ENCODE results near the gene ECT2. TPM values are rescaled to one million over a fixed set of nuclear protein-coding genes. Genes with fewer than 3 reads are reported as not detected.
"Not testable (repeated sequence)": the region's sequence is repeated elsewhere in the genome, so short reads cannot be mapped to it uniquely, and the experiment has no call there.

Gene ECT2
- total RNA-seq, 1 experiment from 2014 or later: 69.9 TPM

- DNase-seq (ENCODE audit: low read depth): no peak
- in situ Hi-C loops (cut with HindIII; ENCODE audit: low pct_unique_long_range_greater_than_20kb, low sequenced_read_pairs): no loop called here
Measured at GRCh38 chr3:172786036-172786435, 35.5 kb downstream of the ECT2 start.

- in situ Hi-C loops (cut with HindIII; ENCODE audit: low pct_unique_long_range_greater_than_20kb, low sequenced_read_pairs): no loop called here
- no peak for DNase-seq (ENCODE audit: low read depth)
Measured at GRCh38 chr3:172787019-172787418, 36.5 kb downstream of the ECT2 start.

- in situ Hi-C loops (cut with HindIII; ENCODE audit: low pct_unique_long_range_greater_than_20kb, low sequenced_read_pairs): no loop called here
- DNase-seq (ENCODE audit: low read depth): no peak
Measured at GRCh38 chr3:172787746-172788145, 37.2 kb downstream of the ECT2 start.

GRCh38 chr3:172799246-172799645 is 48.7 kb downstream of the ECT2 start:
- in situ Hi-C loops (cut with HindIII; ENCODE audit: low pct_unique_long_range_greater_than_20kb, low sequenced_read_pairs): no loop called here
- DNase-seq (ENCODE audit: low read depth): no peak

GRCh38 chr3:172800156-172800555 is 49.6 kb downstream of the ECT2 start:
- in situ Hi-C loops (cut with HindIII; ENCODE audit: low pct_unique_long_range_greater_than_20kb, low sequenced_read_pairs): no loop called here

GRCh38 chr3:172803489-172803888 is 53.0 kb downstream of the ECT2 start:
- in situ Hi-C loops (cut with HindIII; ENCODE audit: low pct_unique_long_range_greater_than_20kb, low sequenced_read_pairs): no loop called here

More at GRCh38 chr3:172800156-172800555, 49.6 kb downstream of the ECT2 start:
- no peak for DNase-seq (ENCODE audit: low read depth)

GRCh38 chr3:172804323-172804722 is 53.8 kb downstream of the ECT2 start:
- in situ Hi-C loops (cut with HindIII; ENCODE audit: low pct_unique_long_range_greater_than_20kb, low sequenced_read_pairs): no loop called here
- no peak for DNase-seq (ENCODE audit: low read depth)

More at GRCh38 chr3:172803489-172803888, 53.0 kb downstream of the ECT2 start:
- DNase-seq (ENCODE audit: low read depth): no peak

GRCh38 chr3:172808969-172809546 is 58.5 kb downstream of the ECT2 start:
- DNase-seq (ENCODE audit: low read depth): peak; percentile 57

GRCh38 chr3:172811099-172811498 is 60.6 kb downstream of the ECT2 start:
- in situ Hi-C loops (cut with HindIII; ENCODE audit: low pct_unique_long_range_greater_than_20kb, low sequenced_read_pairs): no loop called here
- no peak for DNase-seq (ENCODE audit: low read depth)

More at GRCh38 chr3:172808969-172809546, 58.5 kb downstream of the ECT2 start:
- in situ Hi-C loops (cut with HindIII; ENCODE audit: low pct_unique_long_range_greater_than_20kb, low sequenced_read_pairs): no loop called here

GRCh38 chr3:172813462-172813861 is 62.9 kb downstream of the ECT2 start:
- in situ Hi-C loops (cut with HindIII; ENCODE audit: low pct_unique_long_range_greater_than_20kb, low sequenced_read_pairs): no loop called here
- no peak for DNase-seq (ENCODE audit: low read depth)

GRCh38 chr3:172814738-172815137 is 64.2 kb downstream of the ECT2 start:
- in situ Hi-C loops (cut with HindIII; ENCODE audit: low pct_unique_long_range_greater_than_20kb, low sequenced_read_pairs): no loop called here
- no peak for DNase-seq (ENCODE audit: low read depth)

GRCh38 chr3:172815857-172816256 is 65.3 kb downstream of the ECT2 start:
- no peak for DNase-seq (ENCODE audit: low read depth)
- in situ Hi-C loops (cut with HindIII; ENCODE audit: low pct_unique_long_range_greater_than_20kb, low sequenced_read_pairs): no loop called here

GRCh38 chr3:172816281-172816680 is 65.8 kb downstream of the ECT2 start:
- DNase-seq (ENCODE audit: low read depth): no peak
- in situ Hi-C loops (cut with HindIII; ENCODE audit: low pct_unique_long_range_greater_than_20kb, low sequenced_read_pairs): no loop called here

- DNase-seq (ENCODE audit: low read depth): no peak
- in situ Hi-C loops (cut with HindIII; ENCODE audit: low pct_unique_long_range_greater_than_20kb, low sequenced_read_pairs): no loop called here
Measured at GRCh38 chr3:172816968-172817367, 66.4 kb downstream of the ECT2 start.

GRCh38 chr3:172820492-172820891 is 70.0 kb downstream of the ECT2 start:
- no peak for DNase-seq (ENCODE audit: low read depth)
- in situ Hi-C loops (cut with HindIII; ENCODE audit: low pct_unique_long_range_greater_than_20kb, low sequenced_read_pairs): no loop called here

- DNase-seq (ENCODE audit: low read depth): no peak
- in situ Hi-C loops (cut with HindIII; ENCODE audit: low pct_unique_long_range_greater_than_20kb, low sequenced_read_pairs): no loop called here
Measured at GRCh38 chr3:172824229-172824628, 73.7 kb downstream of the ECT2 start.

- in situ Hi-C loops (cut with HindIII; ENCODE audit: low pct_unique_long_range_greater_than_20kb, low sequenced_read_pairs); DNase-seq (ENCODE audit: low read depth): not testable (repeated sequence)
Measured at GRCh38 chr3:172827231-172827630, 76.7 kb downstream of the ECT2 start.

- no peak for DNase-seq (ENCODE audit: low read depth)
- in situ Hi-C loops (cut with HindIII; ENCODE audit: low pct_unique_long_range_greater_than_20kb, low sequenced_read_pairs): no loop called here
Measured at GRCh38 chr3:172832983-172833382, 82.5 kb downstream of the ECT2 start.

GRCh38 chr3:172836390-172836997 is 86.0 kb downstream of the ECT2 start:
- in situ Hi-C loops (cut with HindIII; ENCODE audit: low pct_unique_long_range_greater_than_20kb, low sequenced_read_pairs): no loop called here
- peak; percentile 53 for DNase-seq (ENCODE audit: low read depth)

- in situ Hi-C loops (cut with HindIII; ENCODE audit: low pct_unique_long_range_greater_than_20kb, low sequenced_read_pairs): no loop called here
- DNase-seq (ENCODE audit: low read depth): no peak
Measured at GRCh38 chr3:172839679-172840078, 89.2 kb downstream of the ECT2 start.

All from Caki2 (cell line).